ENCODE results near the gene EMID1. TPM values are rescaled to one million over a fixed set of nuclear protein-coding genes. Genes with fewer than 3 reads are reported as not detected.

Gene EMID1
- total RNA-seq = 1 to 10 TPM in 1 of 4 donors, under 1 TPM in 1, not detected in 2; 0.33 to 1.8 TPM

DNA sequence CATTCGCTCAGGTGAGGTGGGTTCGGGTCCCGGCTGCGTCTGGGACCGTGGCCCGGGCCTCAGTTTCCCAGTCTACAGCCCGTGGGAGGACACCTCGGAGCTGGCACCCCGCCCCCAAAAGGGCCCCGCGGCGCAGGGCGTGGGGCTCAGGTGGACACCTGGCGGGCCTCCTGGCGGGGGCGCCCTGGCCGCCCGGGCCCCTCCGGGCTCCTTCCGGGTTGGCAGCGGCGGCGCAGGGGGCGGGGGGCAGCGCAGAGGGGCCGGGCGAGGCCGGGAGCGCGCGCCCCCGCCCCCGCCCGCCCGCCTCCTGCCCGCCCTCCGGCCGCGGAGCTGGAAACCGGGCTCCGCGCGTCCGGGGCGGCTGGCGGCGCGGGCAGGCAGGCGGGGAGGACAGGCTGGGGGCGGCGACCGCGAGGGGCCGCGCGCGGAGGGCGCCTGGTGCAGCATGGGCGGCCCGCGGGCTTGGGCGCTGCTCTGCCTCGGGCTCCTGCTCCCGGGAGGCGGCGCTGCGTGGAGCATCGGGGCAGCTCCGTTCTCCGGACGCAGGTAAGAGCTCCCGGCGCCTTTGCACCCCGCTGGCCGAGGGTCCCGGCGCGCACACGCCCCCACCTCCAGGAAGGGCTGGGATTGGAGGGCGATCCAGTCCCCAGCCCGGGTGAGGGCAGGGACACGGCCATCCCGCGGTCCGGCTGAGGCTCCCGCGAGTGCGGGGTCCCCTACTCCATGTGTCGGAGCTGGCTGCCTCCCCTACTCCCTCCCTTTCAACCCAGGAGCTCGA lies at the start of gene EMID1:
TSS of gene EMID1 (plus strand) at position 303 of the 778 bp plus-strand sequence. CDS start at position 446, 143 bp downstream.
- H3K36me3 ChIP-seq = no peaks in the 10 kb centered on the region
- no peaks in the 10 kb centered on the region for H3K9me3 ChIP-seq
- in situ Hi-C loops (cut with MboI; ENCODE audit: low sequenced_read_pairs in 4 of 4) = no loop called here
- no peak within 1 kb of the TSS for H3K27ac ChIP-seq
- peaks cover 7 to 11% (median 7%) of the 10 kb centered on the region in 3 donors for H3K27me3 ChIP-seq
- TF ChIP-seq POLR2A (IDR thresholded peaks at IDR 0.05) = no peak
- TF ChIP-seq, protein P1, sequence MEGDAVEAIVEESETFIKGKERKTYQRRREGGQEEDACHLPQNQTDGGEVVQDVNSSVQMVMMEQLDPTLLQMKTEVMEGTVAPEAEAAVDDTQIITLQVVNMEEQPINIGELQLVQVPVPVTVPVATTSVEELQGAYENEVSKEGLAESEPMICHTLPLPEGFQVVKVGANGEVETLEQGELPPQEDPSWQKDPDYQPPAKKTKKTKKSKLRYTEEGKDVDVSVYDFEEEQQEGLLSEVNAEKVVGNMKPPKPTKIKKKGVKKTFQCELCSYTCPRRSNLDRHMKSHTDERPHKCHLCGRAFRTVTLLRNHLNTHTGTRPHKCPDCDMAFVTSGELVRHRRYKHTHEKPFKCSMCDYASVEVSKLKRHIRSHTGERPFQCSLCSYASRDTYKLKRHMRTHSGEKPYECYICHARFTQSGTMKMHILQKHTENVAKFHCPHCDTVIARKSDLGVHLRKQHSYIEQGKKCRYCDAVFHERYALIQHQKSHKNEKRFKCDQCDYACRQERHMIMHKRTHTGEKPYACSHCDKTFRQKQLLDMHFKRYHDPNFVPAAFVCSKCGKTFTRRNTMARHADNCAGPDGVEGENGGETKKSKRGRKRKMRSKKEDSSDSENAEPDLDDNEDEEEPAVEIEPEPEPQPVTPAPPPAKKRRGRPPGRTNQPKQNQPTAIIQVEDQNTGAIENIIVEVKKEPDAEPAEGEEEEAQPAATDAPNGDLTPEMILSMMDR (IDR thresholded peaks at IDR 0.05 in 4 of 5, conservative IDR thresholded peaks at IDR 0.05 in 1 of 5) = peak in 2 of 5 experiments; percentile 13 to 16
- intact Hi-C loops (cut with DNase I; ENCODE audit: low total_unique reads) = no loop called here
- DNase-seq = no peak
- peak in 1 of 2 donors; percentile 25 for ATAC-seq
- peaks cover 0 to 4% of the 10 kb centered on the region in 2 donors for H3K4me1 ChIP-seq
- H3K4me3 ChIP-seq = peak within 1 kb of the TSS; percentile 43 to 58 (median 46)

DNA sequence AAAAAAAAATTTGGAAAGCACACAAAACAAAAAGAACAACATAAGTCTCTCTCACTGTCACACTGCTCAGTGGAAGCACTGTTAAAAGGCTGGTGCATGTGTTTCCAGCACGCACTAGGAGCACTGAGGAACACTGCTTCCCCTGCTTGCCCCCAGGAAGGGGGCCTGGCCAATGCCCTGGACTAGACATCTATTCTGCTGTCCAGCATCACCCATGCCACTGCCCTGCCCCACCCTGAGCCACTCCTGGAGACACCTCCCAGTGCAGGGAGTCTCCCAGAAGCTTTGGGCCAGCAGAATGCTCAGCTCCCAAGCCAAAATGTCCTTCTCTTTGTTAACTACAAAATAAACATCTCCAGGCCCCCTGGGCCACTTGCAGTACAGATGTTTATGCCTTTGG lies 49.7 kb upstream of the EMID1 start:
- in situ Hi-C loops (cut with MboI; ENCODE audit: low sequenced_read_pairs in 4 of 4) = loop anchor here in 3 of 4 donors (10.0 to 25.0 kb wide), 3 partner anchors 61 to 301 kb away; no protein-coding TSS in a partner anchor
- Histone ChIP-seq H3K9me3 (no peaks in the 10 kb centered on the region), H3K27me3 (no peaks in the 10 kb centered on the region), H3K4me1 (peaks cover 9 to 11% of the 10 kb centered on the region in 2 donors), H3K27ac (no peak overlapping the region), H3K4me3 (no peak overlapping the region), H3K36me3 (no peaks in the 10 kb centered on the region)
- TF ChIP-seq, protein P1 (IDR thresholded peaks at IDR 0.05 in 4 of 5, conservative IDR thresholded peaks at IDR 0.05 in 1 of 5) = no peak
- ATAC-seq (no peak), DNase-seq (no peak)
- intact Hi-C loops (cut with DNase I; ENCODE audit: low total_unique reads) = no loop called here

DNA sequence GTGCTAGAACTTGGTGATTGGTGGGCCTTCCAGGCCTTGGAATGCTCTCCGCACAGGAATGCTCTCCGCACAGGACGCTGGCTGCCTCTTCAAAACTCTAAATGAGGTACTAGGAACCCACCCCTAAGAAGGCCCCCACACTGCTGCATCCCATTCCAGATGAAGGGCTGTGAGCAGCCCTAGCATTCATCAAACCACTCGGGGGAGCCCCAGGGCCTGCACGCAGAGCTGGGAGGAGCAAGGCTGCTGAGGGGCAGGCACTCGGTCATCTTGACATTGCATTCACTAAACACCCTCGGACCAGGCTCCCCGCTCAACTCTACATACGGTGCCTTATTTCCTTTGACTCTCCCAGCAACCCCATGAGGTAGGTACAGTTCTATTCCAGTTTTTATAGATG lies 49.2 kb upstream of the EMID1 start:
- intact Hi-C loops (cut with DNase I; ENCODE audit: low total_unique reads) = no loop called here
- Histone ChIP-seq H3K4me3 (no peak overlapping the region), H3K27ac (no peak overlapping the region), H3K27me3 (no peaks in the 10 kb centered on the region), H3K36me3 (no peaks in the 10 kb centered on the region), H3K4me1 (peaks cover 4 to 11% of the 10 kb centered on the region in 2 donors), H3K9me3 (no peaks in the 10 kb centered on the region)
- TF ChIP-seq, protein P1 (IDR thresholded peaks at IDR 0.05 in 4 of 5, conservative IDR thresholded peaks at IDR 0.05 in 1 of 5) = no peak
- no peak for TF ChIP-seq POLR2A (IDR thresholded peaks at IDR 0.05)
- DNase-seq (no peak), ATAC-seq (no peak)
- in situ Hi-C loops (cut with MboI; ENCODE audit: low sequenced_read_pairs in 4 of 4) = loop anchor here in 3 of 4 donors (10.0 to 25.0 kb wide), 3 partner anchors 62 to 302 kb away; no protein-coding TSS in a partner anchor

DNA sequence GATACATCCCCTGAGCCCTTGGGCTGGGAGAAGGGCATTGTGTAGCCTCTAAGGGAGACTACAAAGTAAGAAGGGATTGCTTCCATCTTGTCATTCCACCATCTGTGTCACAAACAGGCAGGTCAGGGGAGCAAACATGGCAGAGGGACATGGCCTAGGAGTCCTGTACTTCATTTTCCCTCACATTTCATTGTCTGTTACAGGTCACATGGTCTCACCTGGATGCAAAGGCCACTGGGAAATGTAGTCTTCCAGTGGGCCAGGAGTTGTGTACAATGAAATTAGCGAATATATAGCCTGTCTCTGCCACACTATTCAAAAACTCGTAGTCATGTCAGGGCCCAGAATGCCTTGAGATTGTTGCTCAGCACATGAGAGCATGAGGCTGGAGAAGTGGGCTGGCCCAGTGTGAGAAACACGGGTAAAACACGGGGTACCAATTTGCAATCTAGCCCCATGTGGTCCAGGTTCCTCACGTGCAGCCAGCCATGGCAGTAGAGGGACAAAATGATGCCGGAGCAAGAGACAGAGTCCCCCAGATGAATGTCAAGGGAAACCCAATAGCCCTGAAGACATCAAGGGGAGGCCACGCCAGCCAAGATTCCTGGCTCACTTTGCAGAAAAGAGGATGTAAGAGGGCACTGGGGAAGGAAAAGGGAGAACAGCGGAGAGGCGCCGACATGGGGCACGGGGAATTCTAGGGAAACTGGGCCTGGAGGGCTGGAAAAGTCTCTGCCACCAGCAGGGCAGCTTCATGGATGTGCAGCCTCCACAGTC lies 47.7 kb upstream of the EMID1 start:
- TF ChIP-seq, protein P1 (IDR thresholded peaks at IDR 0.05 in 4 of 5, conservative IDR thresholded peaks at IDR 0.05 in 1 of 5) = no peak
- TF ChIP-seq POLR2A (IDR thresholded peaks at IDR 0.05) = no peak
- in situ Hi-C loops (cut with MboI; ENCODE audit: low sequenced_read_pairs in 4 of 4) = loop anchor here in 3 of 4 donors (10.0 to 25.0 kb wide), 3 partner anchors 63 to 303 kb away; no protein-coding TSS in a partner anchor
- no peaks in the 10 kb centered on the region for H3K9me3 ChIP-seq
- DNase-seq (no peak), ATAC-seq (no peak)
- H3K27ac ChIP-seq = no peak overlapping the region
- H3K4me1 ChIP-seq = peaks cover 4 to 11% of the 10 kb centered on the region in 2 donors
- intact Hi-C loops (cut with DNase I; ENCODE audit: low total_unique reads) = no loop called here
- H3K4me3 ChIP-seq = no peak overlapping the region
- no peaks in the 10 kb centered on the region for H3K36me3 ChIP-seq
- H3K27me3 ChIP-seq = no peaks in the 10 kb centered on the region
